ENCODE measurements around the gene KRT33B. TPM values are rescaled to one million over a fixed set of nuclear protein-coding genes. Genes with fewer than 3 reads are reported as not detected.

KRT33B gene
- total RNA-seq, 1 experiment from 2014 or later, result not detected

DNA sequence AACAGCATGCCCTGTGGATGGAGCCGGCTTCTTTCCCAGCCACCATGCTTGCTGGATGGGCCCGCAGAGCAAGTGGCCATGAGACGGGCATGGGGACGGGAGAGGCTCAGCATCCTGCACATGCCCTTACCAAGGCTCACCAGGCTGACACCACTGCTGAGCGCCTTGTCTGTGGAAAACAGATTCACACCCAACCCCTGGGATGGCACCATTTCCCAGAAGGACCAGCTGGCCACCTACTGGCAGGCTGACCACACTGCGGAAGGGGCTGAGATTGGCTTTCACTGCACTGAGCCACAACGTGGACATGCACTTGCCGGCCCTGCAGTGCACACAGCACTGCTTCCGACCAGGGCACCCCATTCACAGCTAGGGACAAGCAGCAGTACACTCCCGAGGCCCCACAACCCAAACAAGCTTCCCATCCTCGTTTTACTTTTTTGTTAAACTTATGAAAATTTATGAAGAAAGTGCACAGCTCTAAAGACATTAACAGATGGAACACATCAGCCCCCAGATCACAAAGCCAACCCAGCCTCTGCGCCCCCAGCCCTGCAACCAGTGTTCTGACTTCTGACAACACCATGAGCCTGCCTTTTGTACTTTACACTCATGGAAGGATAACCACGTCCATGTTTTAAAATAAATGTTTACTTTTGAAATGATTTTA is 40.2 kb downstream of the KRT33B start:
- Mint-ChIP-seq H3K27me3 (ENCODE audit: low read depth) (no peaks in the 10 kb centered on the region), H3K9me3 (no peaks in the 10 kb centered on the region), H3K4me3 (no peak overlapping the region), H3K27ac (no peak overlapping the region), H3K36me3 (no peaks in the 10 kb centered on the region), H3K4me1 (no peaks in the 10 kb centered on the region)
- ATAC-seq (peak; percentile 90), DNase-seq (ENCODE audit: low spot score) (peak; percentile 76)
- TF ChIP-seq ETV6 (CRISPR knock-in tag; IDR thresholded peaks at IDR 0.05) (no peak), NR3C1 (CRISPR knock-in tag; conservative IDR thresholded peaks at IDR 0.05; ENCODE audit: low read depth) (no peak), SMAD3 (CRISPR knock-in tag; IDR thresholded peaks at IDR 0.05; ENCODE audit: borderline replicate concordance) (no peak)
- TF ChIP-seq, protein P1, sequence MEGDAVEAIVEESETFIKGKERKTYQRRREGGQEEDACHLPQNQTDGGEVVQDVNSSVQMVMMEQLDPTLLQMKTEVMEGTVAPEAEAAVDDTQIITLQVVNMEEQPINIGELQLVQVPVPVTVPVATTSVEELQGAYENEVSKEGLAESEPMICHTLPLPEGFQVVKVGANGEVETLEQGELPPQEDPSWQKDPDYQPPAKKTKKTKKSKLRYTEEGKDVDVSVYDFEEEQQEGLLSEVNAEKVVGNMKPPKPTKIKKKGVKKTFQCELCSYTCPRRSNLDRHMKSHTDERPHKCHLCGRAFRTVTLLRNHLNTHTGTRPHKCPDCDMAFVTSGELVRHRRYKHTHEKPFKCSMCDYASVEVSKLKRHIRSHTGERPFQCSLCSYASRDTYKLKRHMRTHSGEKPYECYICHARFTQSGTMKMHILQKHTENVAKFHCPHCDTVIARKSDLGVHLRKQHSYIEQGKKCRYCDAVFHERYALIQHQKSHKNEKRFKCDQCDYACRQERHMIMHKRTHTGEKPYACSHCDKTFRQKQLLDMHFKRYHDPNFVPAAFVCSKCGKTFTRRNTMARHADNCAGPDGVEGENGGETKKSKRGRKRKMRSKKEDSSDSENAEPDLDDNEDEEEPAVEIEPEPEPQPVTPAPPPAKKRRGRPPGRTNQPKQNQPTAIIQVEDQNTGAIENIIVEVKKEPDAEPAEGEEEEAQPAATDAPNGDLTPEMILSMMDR (IDR thresholded peaks at IDR 0.05), result peak; percentile 86
- TF ChIP-seq, protein P2, sequence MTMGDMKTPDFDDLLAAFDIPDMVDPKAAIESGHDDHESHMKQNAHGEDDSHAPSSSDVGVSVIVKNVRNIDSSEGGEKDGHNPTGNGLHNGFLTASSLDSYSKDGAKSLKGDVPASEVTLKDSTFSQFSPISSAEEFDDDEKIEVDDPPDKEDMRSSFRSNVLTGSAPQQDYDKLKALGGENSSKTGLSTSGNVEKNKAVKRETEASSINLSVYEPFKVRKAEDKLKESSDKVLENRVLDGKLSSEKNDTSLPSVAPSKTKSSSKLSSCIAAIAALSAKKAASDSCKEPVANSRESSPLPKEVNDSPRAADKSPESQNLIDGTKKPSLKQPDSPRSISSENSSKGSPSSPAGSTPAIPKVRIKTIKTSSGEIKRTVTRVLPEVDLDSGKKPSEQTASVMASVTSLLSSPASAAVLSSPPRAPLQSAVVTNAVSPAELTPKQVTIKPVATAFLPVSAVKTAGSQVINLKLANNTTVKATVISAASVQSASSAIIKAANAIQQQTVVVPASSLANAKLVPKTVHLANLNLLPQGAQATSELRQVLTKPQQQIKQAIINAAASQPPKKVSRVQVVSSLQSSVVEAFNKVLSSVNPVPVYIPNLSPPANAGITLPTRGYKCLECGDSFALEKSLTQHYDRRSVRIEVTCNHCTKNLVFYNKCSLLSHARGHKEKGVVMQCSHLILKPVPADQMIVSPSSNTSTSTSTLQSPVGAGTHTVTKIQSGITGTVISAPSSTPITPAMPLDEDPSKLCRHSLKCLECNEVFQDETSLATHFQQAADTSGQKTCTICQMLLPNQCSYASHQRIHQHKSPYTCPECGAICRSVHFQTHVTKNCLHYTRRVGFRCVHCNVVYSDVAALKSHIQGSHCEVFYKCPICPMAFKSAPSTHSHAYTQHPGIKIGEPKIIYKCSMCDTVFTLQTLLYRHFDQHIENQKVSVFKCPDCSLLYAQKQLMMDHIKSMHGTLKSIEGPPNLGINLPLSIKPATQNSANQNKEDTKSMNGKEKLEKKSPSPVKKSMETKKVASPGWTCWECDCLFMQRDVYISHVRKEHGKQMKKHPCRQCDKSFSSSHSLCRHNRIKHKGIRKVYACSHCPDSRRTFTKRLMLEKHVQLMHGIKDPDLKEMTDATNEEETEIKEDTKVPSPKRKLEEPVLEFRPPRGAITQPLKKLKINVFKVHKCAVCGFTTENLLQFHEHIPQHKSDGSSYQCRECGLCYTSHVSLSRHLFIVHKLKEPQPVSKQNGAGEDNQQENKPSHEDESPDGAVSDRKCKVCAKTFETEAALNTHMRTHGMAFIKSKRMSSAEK (CRISPR knock-in tag; IDR thresholded peaks at IDR 0.05; ENCODE audit: borderline replicate concordance), result no peak
- TF ChIP-seq, protein P3, sequence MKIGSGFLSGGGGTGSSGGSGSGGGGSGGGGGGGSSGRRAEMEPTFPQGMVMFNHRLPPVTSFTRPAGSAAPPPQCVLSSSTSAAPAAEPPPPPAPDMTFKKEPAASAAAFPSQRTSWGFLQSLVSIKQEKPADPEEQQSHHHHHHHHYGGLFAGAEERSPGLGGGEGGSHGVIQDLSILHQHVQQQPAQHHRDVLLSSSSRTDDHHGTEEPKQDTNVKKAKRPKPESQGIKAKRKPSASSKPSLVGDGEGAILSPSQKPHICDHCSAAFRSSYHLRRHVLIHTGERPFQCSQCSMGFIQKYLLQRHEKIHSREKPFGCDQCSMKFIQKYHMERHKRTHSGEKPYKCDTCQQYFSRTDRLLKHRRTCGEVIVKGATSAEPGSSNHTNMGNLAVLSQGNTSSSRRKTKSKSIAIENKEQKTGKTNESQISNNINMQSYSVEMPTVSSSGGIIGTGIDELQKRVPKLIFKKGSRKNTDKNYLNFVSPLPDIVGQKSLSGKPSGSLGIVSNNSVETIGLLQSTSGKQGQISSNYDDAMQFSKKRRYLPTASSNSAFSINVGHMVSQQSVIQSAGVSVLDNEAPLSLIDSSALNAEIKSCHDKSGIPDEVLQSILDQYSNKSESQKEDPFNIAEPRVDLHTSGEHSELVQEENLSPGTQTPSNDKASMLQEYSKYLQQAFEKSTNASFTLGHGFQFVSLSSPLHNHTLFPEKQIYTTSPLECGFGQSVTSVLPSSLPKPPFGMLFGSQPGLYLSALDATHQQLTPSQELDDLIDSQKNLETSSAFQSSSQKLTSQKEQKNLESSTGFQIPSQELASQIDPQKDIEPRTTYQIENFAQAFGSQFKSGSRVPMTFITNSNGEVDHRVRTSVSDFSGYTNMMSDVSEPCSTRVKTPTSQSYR (CRISPR knock-in tag; IDR thresholded peaks at IDR 0.05), result no peak
- CTCF ChIA-PET, result interaction anchor here (0.9 to 3.3 kb wide), 10 partner anchors 10 to 466 kb away, joined by 3 to 17 read pairs (median 8); no protein-coding TSS in a partner anchor
- POLR2A ChIA-PET, result no interaction called here

DNA sequence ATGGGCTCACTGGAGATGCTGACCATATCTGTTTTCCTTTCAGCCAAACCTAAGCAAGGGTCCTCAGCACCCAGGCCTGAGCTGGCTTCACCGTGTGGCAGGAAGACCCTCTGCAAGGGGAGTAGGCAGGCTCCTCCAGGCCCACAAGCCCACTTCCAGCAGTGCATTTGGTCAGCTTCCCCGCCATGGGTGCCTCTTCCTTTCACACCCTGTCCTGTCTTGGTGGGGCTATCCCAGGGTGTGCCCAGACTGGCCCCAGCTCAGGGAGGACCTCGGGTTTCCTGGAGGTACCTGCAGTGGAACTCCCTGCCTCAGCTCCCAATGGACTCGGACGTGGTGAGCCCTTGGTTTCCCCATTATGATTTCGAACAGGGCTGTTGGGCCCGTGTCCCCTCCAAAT is 41.4 kb downstream of the KRT33B start:
- CTCF ChIA-PET, result interaction anchor here (1.3 to 3.3 kb wide), 4 partner anchors 221 to 465 kb away, joined by 3 to 17 read pairs (median 10); no protein-coding TSS in a partner anchor
- H3K27ac Mint-ChIP-seq, result no peak overlapping the region
- no peaks in the 10 kb centered on the region for H3K27me3 Mint-ChIP-seq (ENCODE audit: low read depth)
- ATAC-seq (no peak), DNase-seq (ENCODE audit: low spot score) (no peak)
- H3K4me1 Mint-ChIP-seq, result 0 out of 2 replicates have a peak, but pooled peaks cover 3% of the 10 kb centered on the region
- H3K4me3 Mint-ChIP-seq, result no peak overlapping the region
- POLR2A ChIA-PET, result no interaction called here
- no peaks in the 10 kb centered on the region for H3K36me3 Mint-ChIP-seq
- H3K9me3 Mint-ChIP-seq, result no peaks in the 10 kb centered on the region
- no peak for TF ChIP-seq MXD4 (CRISPR knock-in tag; IDR thresholded peaks at IDR 0.05; ENCODE audit: borderline replicate concordance)
- TF ChIP-seq IRF2 (CRISPR knock-in tag; IDR thresholded peaks at IDR 0.05; ENCODE audit: borderline replicate concordance, low read depth), result no peak
- no peak for TF ChIP-seq JUN (CRISPR knock-in tag; IDR thresholded peaks at IDR 0.05)
- no peak for TF ChIP-seq ZBTB21 (CRISPR knock-in tag; IDR thresholded peaks at IDR 0.05; ENCODE audit: borderline replicate concordance)
- TF ChIP-seq ELF4 (CRISPR knock-in tag; IDR thresholded peaks at IDR 0.05; ENCODE audit: low read depth), result no peak
- TF ChIP-seq, protein P4, sequence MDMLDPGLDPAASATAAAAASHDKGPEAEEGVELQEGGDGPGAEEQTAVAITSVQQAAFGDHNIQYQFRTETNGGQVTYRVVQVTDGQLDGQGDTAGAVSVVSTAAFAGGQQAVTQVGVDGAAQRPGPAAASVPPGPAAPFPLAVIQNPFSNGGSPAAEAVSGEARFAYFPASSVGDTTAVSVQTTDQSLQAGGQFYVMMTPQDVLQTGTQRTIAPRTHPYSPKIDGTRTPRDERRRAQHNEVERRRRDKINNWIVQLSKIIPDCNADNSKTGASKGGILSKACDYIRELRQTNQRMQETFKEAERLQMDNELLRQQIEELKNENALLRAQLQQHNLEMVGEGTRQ (CRISPR knock-in tag; IDR thresholded peaks at IDR 0.05), result no peak
- TF ChIP-seq, protein P5, sequence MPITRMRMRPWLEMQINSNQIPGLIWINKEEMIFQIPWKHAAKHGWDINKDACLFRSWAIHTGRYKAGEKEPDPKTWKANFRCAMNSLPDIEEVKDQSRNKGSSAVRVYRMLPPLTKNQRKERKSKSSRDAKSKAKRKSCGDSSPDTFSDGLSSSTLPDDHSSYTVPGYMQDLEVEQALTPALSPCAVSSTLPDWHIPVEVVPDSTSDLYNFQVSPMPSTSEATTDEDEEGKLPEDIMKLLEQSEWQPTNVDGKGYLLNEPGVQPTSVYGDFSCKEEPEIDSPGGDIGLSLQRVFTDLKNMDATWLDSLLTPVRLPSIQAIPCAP (CRISPR knock-in tag; IDR thresholded peaks at IDR 0.05), result no peak
- no peak for TF ChIP-seq PRRX2 (CRISPR knock-in tag; IDR thresholded peaks at IDR 0.05)
- no peak for TF ChIP-seq NFATC4 (CRISPR knock-in tag; IDR thresholded peaks at IDR 0.05)

Measured in WTC11 (cell line).